HG02571 (cell line): ENCODE measurements around the gene ADARB1.
A peak's percentile ranks its signal among the peaks of the same experiment; 100 is the strongest.

ENCODE experiments used
- ATAC-seq: cut with Tn5 transposase; IDR thresholded peaks from one replicate; pipeline ENCODE4 v1.9.1; 2021; ENCODE audit warnings: mild to moderate bottlenecking, moderate library complexity; ENCODE audit not compliant: unreplicated experiment

ADARB1 gene

GRCh38 chr21:45091550-45092322 lies 17.4 kb downstream of the ADARB1 start:
- ATAC-seq = no peak

- ATAC-seq = no peak
Observed at GRCh38 chr21:45093035-45093532, 18.7 kb downstream of the ADARB1 start.

- ATAC-seq = no peak
Observed at GRCh38 chr21:45094412-45094811, 20.0 kb downstream of the ADARB1 start.

GRCh38 chr21:45095505-45095904 lies 21.1 kb downstream of the ADARB1 start:
- ATAC-seq = no peak

- no peak for ATAC-seq
Observed at GRCh38 chr21:45096217-45096616, 21.8 kb downstream of the ADARB1 start.

- no peak for ATAC-seq
Observed at GRCh38 chr21:45097827-45098387, 23.5 kb downstream of the ADARB1 start.

- no peak for ATAC-seq
Observed at GRCh38 chr21:45098867-45099266, 24.5 kb downstream of the ADARB1 start.

- no peak for ATAC-seq
Observed at GRCh38 chr21:45099571-45099970, 25.2 kb downstream of the ADARB1 start.

GRCh38 chr21:45100866-45101265 lies 26.5 kb downstream of the ADARB1 start:
- ATAC-seq = no peak

GRCh38 chr21:45102391-45102932 lies 28.1 kb downstream of the ADARB1 start:
- ATAC-seq = no peak

GRCh38 chr21:45103971-45104520 lies 29.7 kb downstream of the ADARB1 start:
- ATAC-seq = no peak

GRCh38 chr21:45104560-45104959 lies 30.2 kb downstream of the ADARB1 start:
- ATAC-seq = no peak

- ATAC-seq = no peak
Observed at GRCh38 chr21:45105906-45106485, 31.6 kb downstream of the ADARB1 start.

- ATAC-seq = no peak
Observed at GRCh38 chr21:45108034-45108790, 33.8 kb downstream of the ADARB1 start.

- ATAC-seq = no peak
Observed at GRCh38 chr21:45108808-45109781, 34.7 kb downstream of the ADARB1 start.

GRCh38 chr21:45109831-45110492 lies 35.6 kb downstream of the ADARB1 start:
- peak; percentile 72 for ATAC-seq

- ATAC-seq = no peak
Observed at GRCh38 chr21:45110873-45111624, 36.7 kb downstream of the ADARB1 start.

GRCh38 chr21:45111703-45112102 lies 37.3 kb downstream of the ADARB1 start:
- ATAC-seq = no peak
